ENCODE results near the gene NCAPD2.

Gene NCAPD2

GRCh38 chr12:6469092-6469491 is 24.8 kb upstream of the NCAPD2 start:
- Histone ChIP-seq H3K4me1 (ENCODE audit: low read length) (peaks cover 24% of the 10 kb centered on the region), H2AFZ (ENCODE audit: low read length) (no peak overlapping the region), H3K9ac (ENCODE audit: low read length) (peak overlapping the region; percentile 73; the same call in 1 of the 2 replicates), H3K36me3 (replicated peaks; ENCODE audit: insufficient read depth, low read length) (no peaks in the 10 kb centered on the region), H3K27ac (ENCODE audit: low read length) (no peak overlapping the region; the same call in 1 of the 2 replicates), H3F3A (ENCODE audit: insufficient read depth, low read length) (peaks cover 13% of the 10 kb centered on the region; the same call in 1 of the 2 replicates), H3K79me2 (ENCODE audit: low read length) (peaks cover 46% of the 10 kb centered on the region), H3K27me3 (replicated peaks; ENCODE audit: insufficient read depth, low read length) (0 out of 2 replicates have a peak, but pooled peaks cover 5% of the 10 kb centered on the region), H3K9me3 (replicated peaks; ENCODE audit: insufficient read depth, low read length) (no peaks in the 10 kb centered on the region), H3K9me2 (replicated peaks; ENCODE audit: insufficient read depth, low read length) (no peaks in the 10 kb centered on the region), H3K4me2 (ENCODE audit: low read depth, low read length) (peak overlapping the region; percentile 92), H3K4me3 (ENCODE audit: low read length) (peak overlapping the region; percentile 92), H4K20me1 (ENCODE audit: insufficient read depth, low read length) (no peaks in the 10 kb centered on the region)
- TF ChIP-seq CTCF (IDR thresholded peaks at IDR 0.05; ENCODE audit: low read length) (no peak), EZH2 (optimal IDR thresholded peaks at IDR 0.05; ENCODE audit: low read depth, low read length) (no peak), EZH2phosphoT487 (IDR thresholded peaks at IDR 0.05; ENCODE audit: low read length) (no peak)
- DNase-seq = no peak

- Histone ChIP-seq H3K27ac (ENCODE audit: low read length) (peak overlapping the region; percentile 89; the same call in 1 of the 2 replicates), H3K4me2 (ENCODE audit: low read depth, low read length) (peak overlapping the region; percentile 92), H3K9me2 (replicated peaks; ENCODE audit: insufficient read depth, low read length) (no peaks in the 10 kb centered on the region), H3K36me3 (replicated peaks; ENCODE audit: insufficient read depth, low read length) (no peaks in the 10 kb centered on the region), H4K20me1 (ENCODE audit: insufficient read depth, low read length) (no peaks in the 10 kb centered on the region), H3K79me2 (ENCODE audit: low read length) (peaks cover 40% of the 10 kb centered on the region), H3K9ac (ENCODE audit: low read length) (peak overlapping the region; percentile 73), H2AFZ (ENCODE audit: low read length) (peak overlapping the region; percentile 82), H3K27me3 (replicated peaks; ENCODE audit: insufficient read depth, low read length) (0 out of 2 replicates have a peak, but pooled peaks cover 11% of the 10 kb centered on the region), H3F3A (ENCODE audit: insufficient read depth, low read length) (peaks cover 13% of the 10 kb centered on the region; the same call in 1 of the 2 replicates), H3K4me3 (ENCODE audit: low read length) (peak overlapping the region; percentile 92), H3K4me1 (ENCODE audit: low read length) (peaks cover 24% of the 10 kb centered on the region), H3K9me3 (replicated peaks; ENCODE audit: insufficient read depth, low read length) (no peaks in the 10 kb centered on the region)
- DNase-seq = peak; percentile 21
- TF ChIP-seq EZH2 (optimal IDR thresholded peaks at IDR 0.05; ENCODE audit: low read depth, low read length) (no peak), CTCF (IDR thresholded peaks at IDR 0.05; ENCODE audit: low read length) (no peak), EZH2phosphoT487 (IDR thresholded peaks at IDR 0.05; ENCODE audit: low read length) (no peak)
Measured at GRCh38 chr12:6469609-6470374, 24.1 kb upstream of the NCAPD2 start.

GRCh38 chr12:6470375-6471163 is 23.3 kb upstream of the NCAPD2 start, which contains the start of gene VAMP1:
VAMP1 (minus strand) TSS chr12:6470677; CDS start chr12:6470531, 146 bp downstream.
- no peaks in the 10 kb centered on the region for H3K36me3 ChIP-seq (replicated peaks; ENCODE audit: insufficient read depth, low read length)
- peaks cover 38% of the 10 kb centered on the region for H3K79me2 ChIP-seq (ENCODE audit: low read length)
- peaks cover 24% of the 10 kb centered on the region for H3K4me1 ChIP-seq (ENCODE audit: low read length)
- H3K27me3 ChIP-seq (replicated peaks; ENCODE audit: insufficient read depth, low read length) = 0 out of 2 replicates have a peak, but pooled peaks cover 11% of the 10 kb centered on the region
- H4K20me1 ChIP-seq (ENCODE audit: insufficient read depth, low read length) = no peaks in the 10 kb centered on the region
- H3K9ac ChIP-seq (ENCODE audit: low read length) = peak within 1 kb of the TSS; percentile 73
- TF ChIP-seq CTCF (IDR thresholded peaks at IDR 0.05; ENCODE audit: low read length) (no peak), EZH2 (optimal IDR thresholded peaks at IDR 0.05; ENCODE audit: low read depth, low read length) (no peak), EZH2phosphoT487 (IDR thresholded peaks at IDR 0.05; ENCODE audit: low read length) (no peak)
- no peaks in the 10 kb centered on the region for H3K9me2 ChIP-seq (replicated peaks; ENCODE audit: insufficient read depth, low read length)
- peak within 1 kb of the TSS; percentile 92 for H3K4me3 ChIP-seq (ENCODE audit: low read length)
- peak within 1 kb of the TSS; percentile 89 for H3K27ac ChIP-seq (ENCODE audit: low read length)
- peak within 1 kb of the TSS; percentile 92 for H3K4me2 ChIP-seq (ENCODE audit: low read depth, low read length)
- H2AFZ ChIP-seq (ENCODE audit: low read length) = peak within 1 kb of the TSS; percentile 92
- DNase-seq = peak; percentile 97
- H3K9me3 ChIP-seq (replicated peaks; ENCODE audit: insufficient read depth, low read length) = no peaks in the 10 kb centered on the region
- H3F3A ChIP-seq (ENCODE audit: insufficient read depth, low read length) = peaks cover 13% of the 10 kb centered on the region; the same call in 1 of the 2 replicates

Measured in MM.1S (cell line).